Pancreas (tissue), 10 donors: ENCODE data around the gene APOL2. TPM values are rescaled to one million over a fixed set of nuclear protein-coding genes. Genes with fewer than 3 reads are reported as not detected.
"Not testable (repeated sequence)": the region's sequence is repeated elsewhere in the genome, so short reads cannot be mapped to it uniquely, and the experiment has no call there.

Source experiments
- ATAC-seq, 4 donors: fragments of 200-7000 bp; cut with Tn5 transposase; one replicate each; pipeline versions ENCODE4 v1.8.0 to v1.9.1; 2020; ENCODE audit warnings: mild to moderate bottlenecking in 4 of 4, moderate library complexity in 4 of 4
- DNase-seq, 6 donors: peaks; one replicate each; pipeline ENCODE4 v3.0.0-alpha.2; 2020
- FAIRE-seq: peaks from 2 replicates; lab custom pipeline; 2012; peaks lifted over from hg19 to GRCh38; lab: Jason Lieb, UNC
- H3K27ac ChIP-seq, 4 donors: fragments of 200-600 bp; sonication (generic); 1 replicate in 3 of 4; 2 replicates in 1 of 4; pipeline versions ENCODE4 v1.5.0 to v1.8.0; 2020
- H3K27me3 ChIP-seq, 4 donors: fragments of 200-600 bp; one replicate each; pipeline ENCODE4 v1.8.0; 2021
- H3K36me3 ChIP-seq, 3 donors: fragments of 200-600 bp; sonication (generic) in 1 of 3; one replicate each; pipeline versions ENCODE4 v1.5.0 to v1.8.0; 2020 to 2021
- H3K4me1 ChIP-seq, 3 donors: fragments of 200-600 bp; one replicate each; pipeline ENCODE4 v1.8.0; 2021
- H3K4me3 ChIP-seq, 4 donors: fragments of 200-600 bp; sonication (generic) in 2 of 4; one replicate each; pipeline versions ENCODE4 v1.5.0 to v1.8.0; 2020 to 2021
- H3K9me3 ChIP-seq, 4 donors: fragments of 200-600 bp; one replicate each; pipeline ENCODE4 v1.8.0; 2021
- CTCF ChIP-seq, 4 donors: fragments of 200-600 bp; sonication (generic) in 3 of 4; IDR thresholded peaks; one replicate each; pipeline versions ENCODE4 v1.5.0 to v1.8.0; 2021; ENCODE audit warnings: antibody characterized with exemption in 4 of 4
- WGBS, 2 donors: extraction: QIAGEN DNeasy Blood & Tissue Kit; methylation state at CpG; one replicate each; pipeline ENCODE4 v1.1.7; 2013; 5-methylcytosine and 5-hydroxymethylcytosine counted together
- intact Hi-C, 3 donors: fragments of 100-400 bp; cut with DNase I; formaldehyde crosslinking; loops; one replicate each; pipeline versions ENCODE4 v1.11.1 to v1.14.2; 2022
- polyA plus RNA-seq, 2 donors: library from polyadenylated mRNA; stranded (reverse); fragments of 200-250 nt; gene quantifications; one replicate each; pipeline ENCODE4 v1.2.3, GENCODE V29; 2013
- total RNA-seq, 6 donors: library from RNA; stranded (reverse); fragmentation: NEBNext Ultra II Directional in 4 of 6; extraction: Animal tissue kit (Norgen Biotek cat#: 25700) in 4 of 6; gene quantifications; one replicate each; pipeline versions ENCODE4 v1.2.1 to v1.2.4, GENCODE V29; 2021 to 2023
- donor health status: healthy with polysubstance abuse.
- donor health status: DM: no; HTN: no; CAD: no; lungs with moderate emphysema.
- donor health status: DM: no; HTN: no; CAD: no.
- donor health status: control.
- donor health status: control.
- donor health status: Bipolar disorder and iron deficiency.
- donor health status: DM: yes; HTN: yes; CAD: no.
- donor health status: DM: no; HTN: no; CAD: no.
- donor health status: DM: no; HTN: no; CAD: no.
- donor health status: DM: yes; HTN: yes; CAD: no.

Gene APOL2
- total and polyA plus RNA-seq, 8 donors, result 6.3 to 23.4 (median 16.5) TPM

- no peak for FAIRE-seq
- 88 to 94% methylated on average over 1 of the region's 1 CpG for WGBS, 2 donors
- H3K36me3 ChIP-seq, result no peaks in the 10 kb centered on the region
- H3K4me3 ChIP-seq, result no peak overlapping the region
- H3K27ac ChIP-seq, result no peak overlapping the region
- no peak for DNase-seq
- TF ChIP-seq CTCF (IDR thresholded peaks at IDR 0.05), result no peak
- H3K9me3 ChIP-seq, result no peaks in the 10 kb centered on the region
- no peak for ATAC-seq
- intact Hi-C loops, result no loop called here
- H3K4me1 ChIP-seq, result no peaks in the 10 kb centered on the region
- no peaks in the 10 kb centered on the region for H3K27me3 ChIP-seq
Observed at GRCh38 chr22:36208914-36209313, 30.4 kb downstream of the APOL2 start.

GRCh38 chr22:36208162-36208765 lies 31.1 kb downstream of the APOL2 start:
- H3K4me3 ChIP-seq, result no peak overlapping the region
- no peak for DNase-seq
- no peak for TF ChIP-seq CTCF (IDR thresholded peaks at IDR 0.05)
- no peak for ATAC-seq
- no peak overlapping the region for H3K27ac ChIP-seq
- intact Hi-C loops, result no loop called here
- WGBS, 2 donors, result 31 to 41% methylated on average over 1 of the region's 1 CpG
- no peaks in the 10 kb centered on the region for H3K36me3 ChIP-seq
- H3K27me3 ChIP-seq, result no peaks in the 10 kb centered on the region
- FAIRE-seq, result no peak
- no peaks in the 10 kb centered on the region for H3K9me3 ChIP-seq
- H3K4me1 ChIP-seq, result no peaks in the 10 kb centered on the region

GRCh38 chr22:36206255-36206654 lies 33.1 kb downstream of the APOL2 start:
- no peaks in the 10 kb centered on the region for H3K9me3 ChIP-seq
- no peak for FAIRE-seq

GRCh38 chr22:36205573-36205972 lies 33.8 kb downstream of the APOL2 start:
- ATAC-seq, intact Hi-C loops, H3K4me3 ChIP-seq, H3K27me3 ChIP-seq, H3K27ac ChIP-seq, FAIRE-seq, DNase-seq, H3K4me1 ChIP-seq, H3K9me3 ChIP-seq, H3K36me3 ChIP-seq: not testable (repeated sequence)
- WGBS, 2 donors, result 64 to 78% methylated on average over 5 of the region's 5 CpGs

More at GRCh38 chr22:36206255-36206654, 33.1 kb downstream of the APOL2 start:
- no peak for ATAC-seq
- Histone ChIP-seq H3K4me1 (peaks cover 0 to 8% (median 4%) of the 10 kb centered on the region in 3 donors), H3K36me3 (no peaks in the 10 kb centered on the region), H3K27me3 (no peaks in the 10 kb centered on the region), H3K4me3 (no peak overlapping the region), H3K27ac (no peak overlapping the region)
- TF ChIP-seq CTCF (IDR thresholded peaks at IDR 0.05), result no peak
- DNase-seq, result no peak
- intact Hi-C loops, result no loop called here
- 85 to 92% methylated on average over 1 of the region's 1 CpG for whole genome bisulfite sequencing, 2 donors

GRCh38 chr22:36204632-36205015 lies 34.7 kb downstream of the APOL2 start:
- no peak for DNase-seq
- no peak for FAIRE-seq

More at GRCh38 chr22:36204632-36205015, 34.7 kb downstream of the APOL2 start:
- H3K4me3 ChIP-seq, result no peak overlapping the region
- TF ChIP-seq CTCF (IDR thresholded peaks at IDR 0.05), result no peak
- no peaks in the 10 kb centered on the region for H3K27me3 ChIP-seq
- no peaks in the 10 kb centered on the region for H3K9me3 ChIP-seq
- no peak for ATAC-seq
- WGBS, 2 donors, result 57 to 66% methylated on average over 6 of the region's 6 CpGs
- intact Hi-C loops, result no loop called here
- H3K36me3 ChIP-seq, result no peaks in the 10 kb centered on the region
- no peak overlapping the region for H3K27ac ChIP-seq
- peaks cover 0 to 8% (median 4%) of the 10 kb centered on the region in 3 donors for H3K4me1 ChIP-seq
